K562 (cell line): ENCODE results near the gene EEF1A1. TPM values are rescaled to one million over a fixed set of nuclear protein-coding genes. Genes with fewer than 3 reads are reported as not detected.

Experiments used
- E4F1 ChIP-seq: fragments of 250-450 bp; sonication (Bioruptor Pico); IDR thresholded peaks from 2 replicates; pipeline ENCODE4 v1.5.0; 2021; ENCODE audit warnings: mild to moderate bottlenecking, borderline replicate concordance
- ELF2 ChIP-seq: fragments of 250-450 bp; sonication (Bioruptor Pico); IDR thresholded peaks from 2 replicates; pipeline ENCODE4 v1.5.0; 2021; ENCODE audit warnings: mild to moderate bottlenecking
- GMEB1 ChIP-seq: fragments of 250-450 bp; sonication (Bioruptor Pico); IDR thresholded peaks from 2 replicates; pipeline ENCODE4 v1.4.0; 2020; ENCODE audit warnings: mild to moderate bottlenecking
- MEIS2 ChIP-seq: fragments of 450-650 bp; IDR thresholded peaks from 2 replicates; pipeline ENCODE4 v1.6.1; 2014; ENCODE audit warnings: mild to moderate bottlenecking; ENCODE audit not compliant: partially characterized antibody
- MYBL2 ChIP-seq, 2 experiments: fragments of 450-650 bp in 1 of 2; sonication (generic) in 1 of 2; formaldehyde crosslinking in 1 of 2; IDR thresholded peaks; 2 replicates each; pipeline versions ENCODE4 v1.6.1 to v1.8.1; 2017 to 2022; ENCODE audit warnings: borderline replicate concordance in 1 of 2, inconsistent platforms in 1 of 2, low read depth in 1 of 2, mild to moderate bottlenecking in 1 of 2, missing genetic modification reagents in 1 of 2, moderate library complexity in 1 of 2
- NR2C2 ChIP-seq, 2 experiments: fragments of 200-800 bp in 1 of 2; sonication (Bioruptor generic) in 1 of 2; sonication (generic) in 1 of 2; formaldehyde crosslinking in 1 of 2; IDR thresholded peaks; 2 replicates each; pipeline versions ENCODE4 v1.6.1 to v1.8.0; 2016 to 2022; ENCODE audit warnings: mild to moderate bottlenecking in 1 of 2, missing compliant biosample characterization in 1 of 2, missing genetic modification characterization in 1 of 2, missing genetic modification reagents in 1 of 2
- POLR2AphosphoS2 ChIP-seq: IDR thresholded peaks from 2 replicates; pipeline ENCODE4 v1.6.1; 2012; ENCODE audit warnings: low read length, improper control_type of control experiment
- POLR2G ChIP-seq: fragments of 200-400 bp; formaldehyde crosslinking; IDR thresholded peaks from 2 replicates; pipeline ENCODE4 v1.6.1; 2017; ENCODE audit warnings: low read depth, mild to moderate bottlenecking, antibody characterized with exemption, low read length, moderate library complexity
- SRSF3 ChIP-seq: fragments of 200-400 bp; formaldehyde crosslinking; IDR thresholded peaks from 2 replicates; pipeline ENCODE4 v1.6.1; 2016; ENCODE audit warnings: mild to moderate bottlenecking, low read length, moderate library complexity; ENCODE audit not compliant: insufficient read depth
- TAL1 ChIP-seq: fragments of 450-650 bp; IDR thresholded peaks from 2 replicates; pipeline ENCODE4 v1.6.1; 2016; ENCODE audit warnings: mild to moderate bottlenecking
- TCF7L2 ChIP-seq: fragments of 150-350 bp; IDR thresholded peaks from 2 replicates; pipeline ENCODE4 v1.6.1; 2016; ENCODE audit warnings: low read depth, mild to moderate bottlenecking, low read length, moderate library complexity
- ZBTB34 ChIP-seq: fragments of 250-450 bp; sonication (Bioruptor Pico); IDR thresholded peaks from 2 replicates; pipeline ENCODE4 v1.8.0; 2021; ENCODE audit warnings: mild to moderate bottlenecking, moderate library complexity
- ZBTB9 ChIP-seq: fragments of 450-650 bp; formaldehyde crosslinking; IDR thresholded peaks from 2 replicates; pipeline ENCODE4 v1.4.0; 2020; ENCODE audit warnings: mild to moderate bottlenecking, moderate library complexity
- ZEB2 ChIP-seq: fragments of 450-650 bp; IDR thresholded peaks from 2 replicates; pipeline ENCODE4 v1.6.1; 2016
- ZNF592 ChIP-seq: fragments of 450-650 bp; IDR thresholded peaks from 2 replicates; pipeline ENCODE4 v1.6.1; 2017; ENCODE audit warnings: antibody characterized with exemption, mild to moderate bottlenecking
- polyA plus RNA-seq, 8 experiments: library from polyadenylated mRNA; depleted of rRNA in 4 of 8; stranded (reverse) in 5 of 8; unstranded in 3 of 8; fragments of >200 nt; fragmentation: Nextera tagmentation in 2 of 8; fragmentation: Illumina TruSeq in 1 of 8; extraction: Ambion mirVana in 2 of 8; extraction: Trizol in 1 of 8; gene quantifications; 2 replicates each; pipeline versions ENCODE4 v1.2.1 to v1.2.3, GENCODE V29; 2011 to 2014; ENCODE audit warnings: inconsistent platforms in 1 of 8, missing spikeins in 1 of 8
- total RNA-seq, 7 experiments: library from RNA; depleted of rRNA in 6 of 7; stranded (reverse); fragments of >200 nt in 6 of 7; fragmentation: Illumina TruSeq in 2 of 7; extraction: Trizol in 2 of 7; gene quantifications; 2 replicates each; pipeline versions ENCODE4 v1.2.1 to v1.2.3, GENCODE V29; 2011 to 2021; ENCODE audit warnings: low replicate concordance in 1 of 7

Gene EEF1A1
- total and polyA plus RNA-seq, 9 of the 15 experiments (the other 6 are each of a cell fraction or from before 2014, with no cell fraction given) = 6,453 to 17,323 (median 11,082) TPM

- TF ChIP-seq ZBTB34 (CRISPR knock-in tag) (no peak; the same call in 1 of the 2 replicates), GMEB1 (CRISPR knock-in tag) (no peak), NR2C2 (CRISPR knock-in tag; IDR thresholded peaks at IDR 0.05) (no peak; the same call in 1 of the 2 replicates), NR2C2 (tag; IDR thresholded peaks at IDR 0.05) (0 out of 2 replicates have a peak, but pooled peaks have one; percentile 45), POLR2G (peak; percentile 99), MYBL2 (IDR thresholded peaks at IDR 0.05; ENCODE audit: low read depth) (no peak), MYBL2 (CRISPR knock-in tag; IDR thresholded peaks at IDR 0.05; ENCODE audit: borderline replicate concordance) (no peak), TAL1 (no peak), SRSF3 (no peak), ZBTB9 (no peak; the same call in 1 of the 2 replicates), E4F1 (CRISPR knock-in tag) (no peak), POLR2AphosphoS2 (peak; percentile 92; the same call in 1 of the 2 replicates), ZNF592 (peak; percentile 76), ZEB2 (no peak), MEIS2 (peak; percentile 77), ELF2 (CRISPR knock-in tag) (no peak), TCF7L2 (no peak)
These were observed at the start of gene EEF1A1 (continued) for GRCh38 chr6:73520688-73521350.
